NB4 (cell line): ENCODE data around the gene CAPN12.

ENCODE experiments used
- DNase-seq: peaks from one replicate; pipeline ENCODE4 v3.0.0; 2010; ENCODE audit warnings: low read depth
- H3K4me3 ChIP-seq: one replicate; pipeline ENCODE4 v1.5.1; 2011; ENCODE audit warnings: mild to moderate bottlenecking, low read depth, low read length, moderate library complexity
- MYC ChIP-seq: IDR thresholded peaks from 2 replicates; pipeline ENCODE4 v1.6.1; 2011; ENCODE audit warnings: low read depth, low read length
- POLR2A ChIP-seq: IDR thresholded peaks from 2 replicates; pipeline ENCODE4 v1.6.1; 2011; ENCODE audit warnings: mild to moderate bottlenecking; ENCODE audit not compliant: insufficient read length; ENCODE audit errors: extremely low read depth
- TF ChIP-seq, protein P1 (sequence below): IDR thresholded peaks from one replicate; pipeline ENCODE4 v1.5.1; 2012; ENCODE audit warnings: low read depth, low read length
- TF ChIP-seq, protein P2 (sequence below): IDR thresholded peaks from 2 replicates; pipeline ENCODE4 v1.6.1; 2011; ENCODE audit warnings: low read depth, low read length

CAPN12 gene

DNA sequence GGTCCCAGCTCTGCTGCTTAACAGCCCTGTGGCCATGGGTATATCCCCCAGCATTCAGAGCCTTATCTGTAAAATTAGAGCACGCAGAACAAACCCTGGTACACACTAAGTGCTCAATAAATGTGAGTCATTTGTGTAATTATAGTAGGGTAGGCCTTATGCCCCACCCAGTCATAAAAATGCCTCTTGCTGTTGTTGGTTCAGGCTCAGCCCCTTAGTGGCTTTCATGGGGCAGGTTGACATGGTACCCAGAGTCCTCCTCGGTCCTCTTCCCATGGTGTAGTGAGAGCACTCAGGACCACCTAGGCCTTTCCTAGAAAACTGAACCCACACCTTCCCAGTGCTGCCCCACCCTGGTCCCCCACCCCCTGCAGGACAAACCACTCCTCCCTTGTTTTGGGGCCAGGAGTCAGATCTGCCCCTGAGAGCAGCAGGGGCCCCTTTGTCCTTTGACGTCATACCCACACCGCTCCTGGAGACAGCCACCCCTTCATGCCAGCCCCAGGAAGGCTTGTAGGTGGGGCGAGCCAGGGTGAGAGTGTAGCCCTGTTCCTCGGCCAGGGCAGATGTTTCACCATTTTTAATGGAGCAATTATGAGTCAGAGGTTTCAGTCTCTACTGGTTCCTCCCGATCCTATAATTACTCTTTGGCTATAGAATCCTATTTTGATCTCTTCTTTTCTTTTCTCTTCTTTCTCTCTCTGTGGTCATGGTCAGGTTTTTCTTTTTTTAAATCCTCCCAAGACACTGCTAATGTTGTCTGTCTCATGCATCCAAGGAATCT, 60.0 kb downstream of the CAPN12 start:
- TF ChIP-seq, protein P1, sequence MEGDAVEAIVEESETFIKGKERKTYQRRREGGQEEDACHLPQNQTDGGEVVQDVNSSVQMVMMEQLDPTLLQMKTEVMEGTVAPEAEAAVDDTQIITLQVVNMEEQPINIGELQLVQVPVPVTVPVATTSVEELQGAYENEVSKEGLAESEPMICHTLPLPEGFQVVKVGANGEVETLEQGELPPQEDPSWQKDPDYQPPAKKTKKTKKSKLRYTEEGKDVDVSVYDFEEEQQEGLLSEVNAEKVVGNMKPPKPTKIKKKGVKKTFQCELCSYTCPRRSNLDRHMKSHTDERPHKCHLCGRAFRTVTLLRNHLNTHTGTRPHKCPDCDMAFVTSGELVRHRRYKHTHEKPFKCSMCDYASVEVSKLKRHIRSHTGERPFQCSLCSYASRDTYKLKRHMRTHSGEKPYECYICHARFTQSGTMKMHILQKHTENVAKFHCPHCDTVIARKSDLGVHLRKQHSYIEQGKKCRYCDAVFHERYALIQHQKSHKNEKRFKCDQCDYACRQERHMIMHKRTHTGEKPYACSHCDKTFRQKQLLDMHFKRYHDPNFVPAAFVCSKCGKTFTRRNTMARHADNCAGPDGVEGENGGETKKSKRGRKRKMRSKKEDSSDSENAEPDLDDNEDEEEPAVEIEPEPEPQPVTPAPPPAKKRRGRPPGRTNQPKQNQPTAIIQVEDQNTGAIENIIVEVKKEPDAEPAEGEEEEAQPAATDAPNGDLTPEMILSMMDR = no peak
- TF ChIP-seq, protein P2, sequence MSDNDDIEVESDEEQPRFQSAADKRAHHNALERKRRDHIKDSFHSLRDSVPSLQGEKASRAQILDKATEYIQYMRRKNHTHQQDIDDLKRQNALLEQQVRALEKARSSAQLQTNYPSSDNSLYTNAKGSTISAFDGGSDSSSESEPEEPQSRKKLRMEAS = no peak
- no peak for TF ChIP-seq POLR2A
- no peak for TF ChIP-seq MYC
- peak; percentile 88 for DNase-seq
- peak overlapping the region; percentile 28 for H3K4me3 ChIP-seq

DNA sequence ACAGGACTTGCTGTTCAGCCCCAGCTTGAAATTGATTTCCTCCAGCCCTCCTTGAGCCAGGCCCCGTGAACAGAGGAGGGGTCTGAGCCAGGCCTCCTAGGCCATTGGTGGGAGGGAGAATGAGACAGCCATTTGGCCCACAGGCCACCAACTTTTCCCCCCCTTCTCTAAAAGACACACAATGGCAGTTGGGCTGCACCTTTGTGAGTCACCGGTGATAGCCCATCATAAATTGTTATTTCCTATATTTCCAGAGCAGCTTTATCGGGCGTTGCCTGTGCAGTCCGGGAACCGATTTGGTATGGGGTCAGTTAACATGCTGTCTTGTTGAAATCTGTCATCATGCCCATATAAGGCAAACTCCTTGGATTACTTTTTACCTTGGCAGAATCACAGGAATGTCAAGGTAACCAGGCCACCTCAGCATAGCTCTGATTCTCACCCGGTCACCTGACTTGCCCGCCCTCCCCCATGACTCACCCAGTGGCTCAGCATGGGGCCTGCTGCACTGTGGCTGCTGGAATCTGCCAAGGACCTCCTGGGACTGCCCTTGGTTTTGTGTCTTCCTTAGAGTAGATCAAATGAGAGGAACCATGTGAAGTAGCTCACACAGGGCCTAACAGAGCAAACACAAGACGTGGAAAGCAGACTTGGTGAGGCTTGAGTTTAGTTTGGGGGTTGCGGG, 60.7 kb downstream of the CAPN12 start:
- TF ChIP-seq, protein P2 = peak; percentile 44
- TF ChIP-seq, protein P1 = no peak
- peak; percentile 91 for DNase-seq
- no peak overlapping the region for H3K4me3 ChIP-seq

DNA sequence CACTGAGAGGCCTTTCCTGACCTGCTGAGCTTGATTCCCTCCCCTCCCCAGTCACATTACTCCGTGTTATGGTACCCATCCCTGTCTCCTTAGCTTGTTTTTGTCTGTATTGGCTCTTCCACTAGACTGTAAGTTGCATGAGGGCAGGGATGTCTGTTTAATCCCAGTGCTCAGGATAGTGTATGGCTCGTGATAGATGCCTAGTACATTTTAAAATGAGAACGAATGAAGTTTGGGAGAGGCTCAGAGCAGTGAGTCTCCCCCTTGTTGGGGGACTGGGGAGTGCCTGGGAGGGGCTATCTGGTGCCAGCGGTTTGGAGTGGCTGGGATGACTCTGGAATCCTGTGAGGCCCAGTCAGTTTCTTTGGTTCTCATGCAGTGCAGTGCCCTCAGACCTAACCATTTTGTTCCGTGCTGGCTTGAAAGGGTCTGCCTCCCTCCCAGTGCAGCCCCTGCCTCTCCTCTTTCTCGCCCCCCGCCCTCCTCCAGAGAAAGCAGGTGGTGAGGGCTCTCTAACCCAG, 61.3 kb downstream of the CAPN12 start:
- H3K4me3 ChIP-seq = no peak overlapping the region
- TF ChIP-seq POLR2A = no peak
- TF ChIP-seq, protein P1 = no peak
- TF ChIP-seq, protein P2 = no peak
- TF ChIP-seq MYC = no peak
- DNase-seq = no peak

DNA sequence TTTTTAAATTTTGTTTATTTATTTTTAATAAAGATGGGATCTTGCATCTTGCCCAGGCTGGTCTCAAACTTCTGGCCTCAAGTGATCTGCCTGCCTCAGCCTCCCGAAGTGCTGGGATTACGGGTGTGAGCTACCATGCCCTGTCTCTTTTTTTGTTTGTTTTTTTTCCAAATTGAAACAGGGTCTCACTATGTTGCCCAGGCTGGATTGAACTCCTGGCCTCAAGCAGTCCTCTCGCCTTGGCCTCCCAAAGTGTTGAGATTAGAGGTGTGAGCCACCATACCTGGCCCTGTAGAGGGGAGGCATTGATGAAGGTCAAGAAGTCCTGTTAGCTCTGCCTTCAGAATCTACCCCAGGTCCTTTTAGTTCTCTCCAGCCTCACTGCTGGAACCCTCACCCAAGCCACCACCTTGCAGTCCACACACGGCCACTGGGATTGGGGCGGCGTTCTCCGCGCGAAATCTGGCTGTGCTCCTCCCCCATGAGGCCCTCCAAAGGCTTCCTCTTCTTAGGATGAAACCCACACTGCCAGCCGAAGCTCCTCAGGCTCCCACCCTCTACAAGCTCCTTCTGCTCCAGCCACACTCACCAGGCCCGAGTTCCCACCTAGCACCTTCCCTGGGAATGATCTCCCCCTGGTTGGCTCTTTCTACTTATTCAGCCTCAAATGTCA, 61.9 kb downstream of the CAPN12 start:
- TF ChIP-seq, protein P2 = no peak
- DNase-seq = no peak
- H3K4me3 ChIP-seq = no peak overlapping the region
